ENCODE measurements around the gene EIF2B4. TPM values are rescaled to one million over a fixed set of nuclear protein-coding genes. Genes with fewer than 3 reads are reported as not detected.

The EIF2B4 gene
- total RNA-seq, 2 experiments from 2014 or later: 23.9 to 32.9 TPM

- H3K4me2 ChIP-seq (ENCODE audit: low read length): peak within 1 kb of the TSS; percentile 91
- peak within 1 kb of the TSS; percentile 84 for H3K4me3 ChIP-seq (ENCODE audit: low read depth, low read length, poor library complexity, severe bottlenecking)
- no peaks in the 10 kb centered on the region for H3K9me3 ChIP-seq (ENCODE audit: low read length)
- ChIA-PET POLR2A (interaction anchor here (0.5 to 1.4 kb wide), 8 partner anchors 8 to 1063 kb away, joined by 3 to 5 read pairs (median 4); partner anchors contain the start of gene ZNF513), CTCF (ENCODE audit: unreplicated experiment) (interaction anchor here (0.6 to 1.2 kb wide), 3 partner anchors 31 to 170 kb away, joined by 4 to 5 read pairs (median 4); no protein-coding TSS in a partner anchor)
- peak within 1 kb of the TSS; percentile 58 for H3K27ac ChIP-seq (ENCODE audit: low read depth, low read length, poor library complexity, severe bottlenecking)
- H3K4me1 ChIP-seq (ENCODE audit: insufficient read depth, low read length, poor library complexity, severe bottlenecking): peaks cover 16% of the 10 kb centered on the region
- H3K79me2 ChIP-seq (ENCODE audit: insufficient read depth, low read depth, low read length): peaks cover 24% of the 10 kb centered on the region; the same call in 1 of the 2 replicates
- BruUV-seq (replicated peaks): TSS peak; percentile 98
- no peaks in the 10 kb centered on the region for H3K9me2 ChIP-seq (ENCODE audit: insufficient read depth, low read length)
- H4K20me1 ChIP-seq (ENCODE audit: insufficient read depth, low read length): no peaks in the 10 kb centered on the region
- H2AFZ ChIP-seq (ENCODE audit: low read length): peak within 1 kb of the TSS; percentile 77
- TF ChIP-seq EZH2phosphoT487 (IDR thresholded peaks at IDR 0.05; ENCODE audit: borderline replicate concordance, low read depth, low read length): no peak
- TF ChIP-seq CTCF (conservative IDR thresholded peaks at IDR 0.05; ENCODE audit: low read length): no peak
- H3K36me3 ChIP-seq (ENCODE audit: insufficient read depth, low read length): peaks cover 24% of the 10 kb centered on the region
- peak; percentile 91 for DNase-seq (ENCODE audit: low spot score)
- intact Hi-C loops (cut with micrococcal nuclease; ENCODE audit: unreplicated experiment): loop anchor here (2.0 to 5.0 kb wide), 2 partner anchors 34 to 48 kb away; partner anchors contain the start of genes EIF2B4, GTF3C2 and SNX17
These were observed 47.2 kb downstream of the EIF2B4 start, which contains the start of gene MPV17 for GRCh38 chr2:27322766-27323595. TSS of gene MPV17 (minus strand) at chr2:27323097. CDS start at chr2:27322517, 580 bp downstream.

- H3K4me1 ChIP-seq (ENCODE audit: insufficient read depth, low read length, poor library complexity, severe bottlenecking): peaks cover 16% of the 10 kb centered on the region
- H3K79me2 ChIP-seq (ENCODE audit: insufficient read depth, low read depth, low read length): peaks cover 24% of the 10 kb centered on the region; the same call in 1 of the 2 replicates
- no peaks in the 10 kb centered on the region for H3K9me2 ChIP-seq (ENCODE audit: insufficient read depth, low read length)
- peak overlapping the region; percentile 84 for H3K4me3 ChIP-seq (ENCODE audit: low read depth, low read length, poor library complexity, severe bottlenecking)
- H3K27ac ChIP-seq (ENCODE audit: low read depth, low read length, poor library complexity, severe bottlenecking): peak overlapping the region; percentile 58
- H3K4me2 ChIP-seq (ENCODE audit: low read length): peak overlapping the region; percentile 91
- TSS peak; percentile 64 for BruUV-seq (replicated peaks)
- DNase-seq (ENCODE audit: low spot score): peak; percentile 48
- intact Hi-C loops (cut with micrococcal nuclease; ENCODE audit: unreplicated experiment): loop anchor here (2.0 to 5.0 kb wide), 2 partner anchors 35 to 48 kb away; partner anchors contain the start of genes EIF2B4, GTF3C2 and SNX17
- CTCF ChIA-PET (ENCODE audit: unreplicated experiment): interaction anchor here (0.6 to 1.2 kb wide), 2 partner anchors 30 to 170 kb away, joined by 4 to 5 read pairs; no protein-coding TSS in a partner anchor
- no peak for TF ChIP-seq CTCF (conservative IDR thresholded peaks at IDR 0.05; ENCODE audit: low read length)
- TF ChIP-seq EZH2phosphoT487 (IDR thresholded peaks at IDR 0.05; ENCODE audit: borderline replicate concordance, low read depth, low read length): no peak
- H4K20me1 ChIP-seq (ENCODE audit: insufficient read depth, low read length): no peaks in the 10 kb centered on the region
- peak overlapping the region; percentile 77; the same call in 1 of the 2 replicates for H2AFZ ChIP-seq (ENCODE audit: low read length)
- H3K9me3 ChIP-seq (ENCODE audit: low read length): no peaks in the 10 kb centered on the region
- H3K36me3 ChIP-seq (ENCODE audit: insufficient read depth, low read length): peaks cover 20% of the 10 kb centered on the region
- POLR2A ChIA-PET: interaction anchor here (0.6 to 1.3 kb wide), 3 partner anchors 15 to 104 kb away, joined by 3 read pairs; no protein-coding TSS in a partner anchor
These were observed 47.8 kb downstream of the EIF2B4 start for GRCh38 chr2:27322301-27322765.

Data from OCI-LY7 (cell line).